ENCODE results near the gene ATG16L1.

Gene ATG16L1

DNA sequence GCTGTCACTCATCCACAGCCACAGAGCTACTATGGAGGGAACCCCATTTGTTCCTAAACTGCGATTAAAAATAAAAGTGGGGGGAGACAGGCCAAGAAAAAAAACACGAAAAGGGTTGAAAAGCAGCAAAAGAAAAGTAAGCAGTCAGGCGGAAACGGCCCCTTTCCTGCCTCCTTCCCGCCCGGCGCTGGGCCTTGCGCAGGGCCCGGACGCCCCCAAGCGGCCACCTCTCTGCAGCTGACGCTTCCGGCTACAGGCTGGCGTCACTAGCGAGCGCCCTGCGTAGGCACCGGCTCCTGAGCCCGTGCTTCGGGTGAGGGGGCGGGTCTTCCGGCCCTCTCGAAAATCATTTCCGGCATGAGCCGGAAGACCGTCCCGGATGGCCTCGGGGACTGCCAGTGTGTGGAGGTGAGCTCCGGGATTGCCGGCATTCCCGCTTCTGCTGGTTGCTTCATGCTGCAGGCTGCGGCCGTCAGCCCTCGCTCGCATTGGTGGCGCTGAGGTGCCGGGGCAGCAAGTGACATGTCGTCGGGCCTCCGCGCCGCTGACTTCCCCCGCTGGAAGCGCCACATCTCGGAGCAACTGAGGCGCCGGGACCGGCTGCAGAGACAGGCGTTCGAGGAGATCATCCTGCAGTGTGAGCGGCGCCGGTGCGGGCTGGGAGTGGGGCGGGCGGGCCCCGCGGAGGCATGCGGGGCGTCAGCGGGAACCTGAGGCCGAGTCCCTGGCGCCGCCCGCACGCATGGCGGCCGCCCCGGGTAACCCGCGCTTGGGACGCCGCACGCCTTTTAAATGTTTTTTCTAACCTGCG, at the start of gene ATG16L1:
ATG16L1 (plus strand) TSS at position 368 of the 811 bp plus-strand sequence; CDS start at position 523, 155 bp downstream.
- peak; percentile 93 for DNase-seq (ENCODE audit: low read depth)

DNA sequence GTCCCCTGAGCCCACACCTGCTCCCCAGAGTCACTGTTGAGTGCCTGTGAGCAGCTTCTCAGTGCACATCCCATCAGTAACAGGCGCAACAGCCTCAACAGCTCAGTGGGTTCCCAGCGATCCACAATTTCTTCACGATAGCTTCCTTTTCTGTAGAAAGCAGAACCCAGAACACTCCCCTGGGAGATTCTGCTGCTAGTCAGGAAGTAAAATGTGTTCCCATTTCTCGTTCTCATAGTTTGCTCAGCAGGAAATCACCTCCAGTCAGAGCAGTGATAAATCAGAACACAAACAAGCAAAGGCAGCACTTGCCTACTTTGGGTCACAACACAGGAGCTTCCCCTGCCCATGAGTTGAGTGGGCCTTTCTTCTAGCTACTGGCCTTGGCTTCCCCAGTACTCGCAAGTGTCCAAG, 48.9 kb upstream of the ATG16L1 start:
- DNase-seq (ENCODE audit: low read depth): no peak

GRCh38 chr2:233203060-233203459, 48.4 kb upstream of the ATG16L1 start:
- DNase-seq (ENCODE audit: low read depth): no peak

DNA sequence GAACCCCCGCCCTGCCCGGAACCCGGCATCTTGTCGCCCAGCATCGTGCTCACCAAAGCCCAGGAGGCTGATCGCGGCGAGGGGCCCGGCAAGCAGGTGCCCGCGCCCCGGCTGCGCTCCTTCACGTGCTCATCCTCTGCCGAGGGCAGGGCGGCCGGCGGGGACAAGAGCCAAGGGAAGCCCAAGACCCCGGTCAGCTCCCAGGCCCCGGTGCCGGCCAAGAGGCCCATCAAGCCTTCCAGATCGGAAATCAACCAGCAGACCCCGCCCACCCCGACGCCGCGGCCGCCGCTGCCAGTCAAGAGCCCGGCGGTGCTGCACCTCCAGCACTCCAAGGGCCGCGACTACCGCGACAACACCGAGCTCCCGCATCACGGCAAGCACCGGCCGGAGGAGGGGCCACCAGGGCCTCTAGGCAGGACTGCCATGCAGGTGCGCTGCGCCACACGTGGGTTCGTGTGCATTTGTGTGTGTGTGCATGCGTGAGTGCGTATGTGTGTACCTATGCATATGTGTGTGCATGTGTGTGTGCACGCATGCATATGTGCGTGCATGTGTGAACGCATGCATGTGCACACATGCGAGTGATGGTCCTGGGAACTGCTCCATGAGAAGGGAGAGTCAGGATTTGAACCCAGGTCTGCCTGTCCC, 47.1 kb upstream of the ATG16L1 start:
- no peak for DNase-seq (ENCODE audit: low read depth)

DNA sequence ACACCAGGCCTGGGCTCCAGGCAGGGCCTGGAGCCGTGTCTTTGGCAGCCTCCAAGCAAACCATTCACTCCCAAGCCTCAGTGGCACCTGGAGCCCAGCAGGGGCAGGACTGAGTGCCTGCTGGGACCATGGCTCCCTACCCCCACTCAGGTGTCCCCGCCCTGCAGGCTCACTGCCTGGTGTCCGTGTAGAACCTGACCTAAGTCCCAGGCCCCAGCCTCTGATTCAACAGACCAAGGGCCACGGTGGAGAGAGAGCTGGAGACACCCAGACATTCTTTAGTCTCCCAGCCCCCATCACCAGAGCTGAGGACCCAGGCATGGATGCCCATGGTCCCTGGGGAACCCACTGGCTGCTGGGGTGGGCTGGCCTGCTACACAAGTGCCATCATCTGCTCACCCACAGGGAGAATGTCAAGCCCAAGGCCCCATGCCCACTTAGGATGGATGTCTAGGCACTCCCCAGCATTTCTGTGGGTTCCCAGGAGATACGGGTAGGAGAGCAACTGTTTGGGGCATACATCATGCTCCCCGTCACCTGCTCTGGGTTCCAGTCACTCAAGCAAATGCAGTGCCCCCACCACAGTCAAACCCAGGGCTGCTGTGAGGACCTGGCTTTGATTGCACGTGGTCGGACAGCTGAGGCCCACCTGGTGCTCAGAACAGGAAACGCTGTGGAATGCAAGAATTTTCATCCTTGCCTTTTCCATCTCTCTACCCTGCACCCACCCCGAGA, 42.9 kb upstream of the ATG16L1 start:
- no peak for DNase-seq (ENCODE audit: low read depth)

GRCh38 chr2:233209117-233209532, 42.3 kb upstream of the ATG16L1 start:
- no peak for DNase-seq (ENCODE audit: low read depth)

- no peak for DNase-seq (ENCODE audit: low read depth)
Measured at GRCh38 chr2:233209533-233210171, 41.8 kb upstream of the ATG16L1 start.

- no peak for DNase-seq (ENCODE audit: low read depth)
Measured at GRCh38 chr2:233210281-233210680, 41.2 kb upstream of the ATG16L1 start.

- no peak for DNase-seq (ENCODE audit: low read depth)
Measured at GRCh38 chr2:233210843-233211547, 40.5 kb upstream of the ATG16L1 start.

DNA sequence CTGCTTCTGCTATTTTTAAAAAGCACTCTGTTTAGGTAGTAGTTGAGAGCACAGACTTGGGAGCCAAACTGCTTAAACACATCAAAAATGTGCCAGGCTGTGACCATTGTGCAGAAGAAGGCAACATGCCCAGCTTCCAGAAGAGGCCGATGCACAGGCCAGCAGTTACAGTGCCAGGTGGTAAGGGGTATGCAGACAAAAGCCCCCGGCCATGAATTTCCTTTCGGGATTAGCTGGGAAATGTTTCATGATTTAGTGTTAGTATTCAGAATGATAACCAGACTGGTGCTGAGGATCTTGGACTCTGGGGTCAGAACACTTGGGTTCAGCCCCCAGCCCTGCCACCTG, 40.0 kb upstream of the ATG16L1 start:
- no peak for DNase-seq (ENCODE audit: low read depth)

GRCh38 chr2:233213011-233213410, 38.5 kb upstream of the ATG16L1 start:
- DNase-seq (ENCODE audit: low read depth): no peak

DNA sequence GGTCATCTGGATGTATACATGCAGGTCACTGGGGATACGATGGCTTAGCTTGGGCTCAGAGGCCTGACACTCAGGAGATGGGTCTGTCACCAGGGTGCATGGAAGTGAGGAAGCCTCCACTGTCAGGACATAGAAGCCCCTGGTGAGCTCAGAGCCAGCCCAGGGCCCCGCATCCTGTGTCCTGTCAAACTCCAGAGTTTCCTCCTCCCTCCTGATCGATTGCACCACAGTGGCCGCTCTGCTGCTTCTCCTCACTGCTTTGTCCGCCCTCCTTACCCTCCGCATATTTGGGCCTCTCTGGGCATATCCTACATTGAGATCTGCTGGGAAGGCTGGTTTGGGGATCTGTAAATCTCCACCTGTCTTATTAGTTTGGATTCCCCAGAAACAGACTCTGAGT, 37.5 kb upstream of the ATG16L1 start:
- no peak for DNase-seq (ENCODE audit: low read depth)

- no peak for DNase-seq (ENCODE audit: low read depth)
Measured at GRCh38 chr2:233217892-233218377, 33.5 kb upstream of the ATG16L1 start.

GRCh38 chr2:233218836-233219235, 32.6 kb upstream of the ATG16L1 start:
- DNase-seq (ENCODE audit: low read depth): no peak

GRCh38 chr2:233219848-233220247, 31.6 kb upstream of the ATG16L1 start:
- DNase-seq (ENCODE audit: low read depth): no peak

DNA sequence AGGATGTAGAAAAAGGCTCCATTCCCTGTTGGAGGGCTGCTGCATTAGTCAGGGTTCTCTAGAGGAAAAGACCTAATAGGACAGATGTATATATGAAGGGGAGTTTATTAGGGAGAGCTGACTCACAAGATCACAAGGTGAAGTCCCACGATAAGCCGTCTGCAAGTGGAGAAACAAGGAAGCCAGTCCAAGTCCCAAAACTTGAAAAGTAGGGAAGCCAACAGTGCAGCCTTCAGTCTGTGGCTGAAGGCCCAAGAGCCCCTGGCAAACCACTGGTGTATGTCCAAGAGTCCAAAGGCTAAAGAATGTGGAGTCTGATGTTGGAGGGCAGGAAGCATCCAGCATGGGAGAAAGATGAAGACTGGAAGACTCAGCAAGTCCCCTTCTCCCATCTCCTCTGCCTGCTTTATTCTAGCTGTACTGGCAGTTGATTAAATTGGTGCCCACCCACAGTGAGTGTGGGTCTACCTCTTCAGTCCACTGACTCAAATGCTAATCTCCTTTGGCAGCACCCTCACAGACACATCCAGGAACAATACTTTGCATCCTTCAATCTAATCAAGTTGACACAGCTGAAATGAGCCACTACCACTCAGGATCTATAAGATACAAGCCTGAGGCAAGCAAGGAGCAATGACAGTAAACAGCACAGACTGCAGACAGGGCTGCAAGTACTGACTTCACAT, 30.0 kb upstream of the ATG16L1 start:
- DNase-seq (ENCODE audit: low read depth): no peak

DNA sequence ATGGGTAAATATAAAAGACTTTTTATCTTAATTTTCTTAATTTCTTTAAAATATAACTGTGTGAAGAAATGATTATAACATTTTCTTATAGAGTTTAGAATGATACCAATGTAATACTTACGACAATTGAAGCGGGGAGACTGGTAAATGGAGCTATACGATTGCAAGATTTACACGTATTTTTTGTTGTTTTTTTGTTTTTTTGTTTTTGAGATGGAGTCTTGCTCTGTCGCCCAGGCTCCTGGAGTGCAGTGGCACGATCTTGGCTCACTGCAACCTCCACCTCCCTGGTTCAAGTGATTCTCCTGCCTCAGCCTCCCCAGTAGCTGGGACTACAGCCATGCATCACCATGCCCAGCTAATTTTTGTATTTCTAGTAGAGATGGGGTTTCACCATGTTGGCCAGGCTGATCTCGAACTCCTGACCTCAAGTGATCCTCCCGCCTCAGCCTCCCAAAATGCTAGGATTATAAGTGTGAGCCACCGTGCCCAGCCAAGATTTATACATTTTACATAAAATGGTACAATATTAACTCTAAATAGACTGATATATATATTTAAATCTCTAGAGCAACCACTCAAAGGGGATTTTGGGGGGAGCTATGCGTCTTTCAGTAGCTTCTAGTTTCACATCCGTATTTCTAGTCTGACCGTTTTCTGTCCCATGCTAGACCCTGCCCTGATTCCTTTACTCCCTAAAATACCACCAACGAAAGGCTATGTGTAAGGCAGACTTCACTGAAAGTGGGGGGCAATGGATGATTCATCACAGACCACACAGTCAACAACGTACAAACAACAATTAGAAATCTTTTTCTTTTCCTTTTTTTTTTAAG, 28.2 kb upstream of the ATG16L1 start:
- no peak for DNase-seq (ENCODE audit: low read depth)

DNA sequence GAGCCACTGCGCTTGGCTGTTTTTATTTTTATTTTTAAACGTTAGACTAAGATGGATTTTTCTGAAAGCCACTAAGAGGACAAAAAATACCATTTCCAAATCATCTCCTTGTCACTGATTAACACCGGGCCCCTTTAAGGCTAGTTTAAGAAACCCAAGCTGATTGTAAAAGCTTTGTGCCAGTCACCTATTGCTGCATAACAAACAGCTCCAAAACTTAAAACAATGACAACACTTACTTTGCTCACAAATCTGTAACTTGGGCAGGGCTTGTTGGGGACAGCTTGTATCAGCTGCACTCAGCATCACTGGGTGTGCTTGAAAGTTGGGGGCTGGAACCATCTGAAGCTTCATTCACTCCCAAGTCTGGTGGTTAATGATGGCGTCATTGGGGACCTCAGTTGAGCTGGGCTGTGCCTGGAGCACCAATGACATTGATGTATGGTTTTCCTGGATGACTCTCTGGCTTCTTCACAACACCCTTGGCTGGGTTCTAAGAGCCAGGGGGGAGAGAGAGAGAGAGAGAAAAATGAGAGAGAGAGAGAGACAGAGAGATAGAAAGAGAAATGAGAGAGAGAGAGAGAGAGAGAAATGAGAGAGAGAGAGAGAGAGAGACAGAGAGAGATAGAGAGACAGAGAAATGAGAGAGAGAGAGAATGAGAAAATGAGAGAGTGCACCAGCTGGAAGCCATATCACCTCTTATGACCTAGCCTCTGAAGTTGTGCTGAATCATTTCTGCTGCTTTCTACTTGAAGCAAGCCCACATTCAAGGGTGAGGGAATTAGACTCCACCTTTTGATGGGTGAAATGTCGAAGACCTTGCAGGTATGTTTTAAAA, 26.0 kb upstream of the ATG16L1 start:
- DNase-seq (ENCODE audit: low read depth): no peak

- no peak for DNase-seq (ENCODE audit: low read depth)
Measured at GRCh38 chr2:233226511-233227031, 24.9 kb upstream of the ATG16L1 start.
